Measurements from ENCODE around the gene SMAP1.
"Not testable (repeated sequence)": the region's sequence is repeated elsewhere in the genome, so short reads cannot be mapped to it uniquely, and the experiment has no call there.

SMAP1 gene

GRCh38 chr6:70740746-70741145 is 73.1 kb downstream of the SMAP1 start:
- not testable (repeated sequence) for DNase-seq (ENCODE audit: low read depth)

GRCh38 chr6:70742462-70742861 is 74.8 kb downstream of the SMAP1 start:
- DNase-seq (ENCODE audit: low read depth), result not testable (repeated sequence)

DNA sequence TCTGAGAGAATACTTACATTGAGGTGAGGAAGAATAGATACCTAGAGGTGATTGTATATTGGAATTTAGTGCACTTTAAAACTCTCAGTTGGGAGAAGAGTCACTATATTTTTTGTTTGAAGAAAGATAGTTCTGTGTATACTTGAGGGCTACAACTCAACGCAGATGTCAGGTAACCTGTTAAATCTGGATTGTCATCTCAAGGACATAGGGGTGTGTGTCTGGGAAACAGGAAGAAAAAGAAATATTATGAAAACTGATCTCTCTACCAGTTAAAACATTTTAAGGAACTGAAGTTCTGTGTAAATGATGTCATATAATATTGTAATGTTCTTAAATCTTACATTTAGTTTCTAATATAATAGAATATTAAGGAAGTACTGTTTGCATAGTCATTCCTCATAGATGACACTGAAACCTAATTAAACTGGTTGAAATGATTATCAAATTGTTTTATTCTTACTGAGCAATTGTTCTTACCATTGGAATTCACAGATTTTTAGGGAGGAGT is 86.2 kb downstream of the SMAP1 start:
- no peak for DNase-seq (ENCODE audit: low read depth)

- no peak for DNase-seq (ENCODE audit: low read depth)
These were observed 91.2 kb downstream of the SMAP1 start for GRCh38 chr6:70758883-70759282.

GRCh38 chr6:70763754-70764510 is 96.2 kb downstream of the SMAP1 start:
- DNase-seq (ENCODE audit: low read depth), result no peak

DNA sequence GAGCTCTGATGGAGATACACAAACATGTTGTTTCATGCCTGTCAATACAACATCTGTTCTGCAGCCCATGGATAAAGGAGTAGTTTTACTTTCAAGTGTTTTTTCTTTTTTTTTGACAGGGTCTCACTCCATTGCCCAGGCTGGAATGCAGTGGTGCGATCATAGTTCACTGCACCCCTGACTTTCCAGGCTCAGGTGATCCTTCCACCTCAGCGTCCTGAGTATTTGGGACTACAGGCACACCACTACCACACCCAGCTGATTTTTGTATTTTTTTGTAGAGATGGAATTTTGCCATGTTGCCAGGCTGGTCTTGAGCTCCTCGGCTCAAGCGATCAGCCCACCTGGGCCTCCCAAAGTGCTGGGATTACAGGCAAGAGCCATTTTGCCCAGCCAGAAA is 97.0 kb downstream of the SMAP1 start:
- DNase-seq (ENCODE audit: low read depth), result no peak

- not testable (repeated sequence) for DNase-seq (ENCODE audit: low read depth)
These were observed 103.7 kb downstream of the SMAP1 start for GRCh38 chr6:70771351-70771750.

- DNase-seq (ENCODE audit: low read depth), result no peak
These were observed 112.3 kb downstream of the SMAP1 start for GRCh38 chr6:70779934-70780333.

- DNase-seq (ENCODE audit: low read depth), result no peak
These were observed 123.0 kb downstream of the SMAP1 start for GRCh38 chr6:70790483-70791224.

DNA sequence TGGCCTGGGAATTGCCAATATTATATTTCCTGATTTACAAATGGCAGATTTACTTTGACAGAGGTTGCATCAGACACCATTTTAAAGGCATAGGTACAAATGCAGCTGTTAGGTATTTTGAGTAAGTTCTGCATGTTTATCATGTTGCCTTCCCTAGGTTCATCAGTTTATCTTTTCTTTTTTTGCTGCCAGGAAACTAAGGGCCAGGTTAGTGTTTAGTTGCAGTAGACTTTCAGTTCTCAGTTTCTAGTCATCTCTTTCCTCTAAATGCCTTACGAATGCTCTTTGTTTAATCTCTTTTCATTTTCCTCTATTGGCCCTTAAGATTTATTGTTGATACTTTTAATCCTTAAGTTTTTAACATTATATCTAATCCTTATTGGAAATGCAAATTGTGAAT is 129.9 kb downstream of the SMAP1 start:
- no peak for DNase-seq (ENCODE audit: low read depth)

DNA sequence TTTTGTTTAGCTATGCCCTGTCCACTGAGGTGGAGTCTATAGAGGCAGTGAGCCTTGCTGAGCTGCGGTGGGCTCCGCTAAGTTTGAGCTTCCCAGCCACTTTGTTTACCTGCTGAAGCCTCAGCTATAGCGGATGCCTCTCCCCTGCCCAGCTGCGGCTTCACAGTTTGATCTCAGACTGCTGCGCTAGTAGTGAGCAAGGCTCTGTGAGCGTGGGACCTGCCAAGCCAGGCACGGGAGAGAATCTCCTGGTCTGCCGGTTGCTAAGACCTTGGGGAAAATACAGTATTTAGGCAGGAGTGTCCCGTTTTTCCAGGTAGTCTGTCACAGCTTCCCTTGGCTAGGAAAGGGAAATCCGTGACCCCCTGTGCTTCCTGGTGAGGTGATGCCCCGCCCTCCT is 138.4 kb downstream of the SMAP1 start:
- DNase-seq (ENCODE audit: low read depth), result no peak

GRCh38 chr6:70811788-70812187 is 144.1 kb downstream of the SMAP1 start:
- DNase-seq (ENCODE audit: low read depth), result no peak

DNA sequence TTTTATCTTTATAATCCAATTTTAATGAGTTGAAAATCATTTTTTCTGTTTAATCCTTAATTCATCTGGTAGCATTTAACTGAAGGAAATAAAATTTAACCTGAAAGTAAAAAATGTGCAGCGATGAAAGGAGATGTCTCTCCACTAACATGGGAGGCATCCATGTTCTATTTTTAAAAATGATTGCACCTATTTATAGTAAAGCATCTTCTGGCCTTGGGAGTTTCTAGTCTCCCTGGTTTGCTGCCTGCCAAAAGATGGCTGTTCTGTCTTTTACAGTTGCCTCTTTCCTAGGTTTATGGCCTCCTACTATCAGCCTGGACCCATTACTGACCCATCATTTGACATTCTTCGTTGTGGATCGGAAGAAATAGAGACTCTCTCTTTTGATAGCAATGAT is 146.2 kb downstream of the SMAP1 start:
- no peak for DNase-seq (ENCODE audit: low read depth)

DNA sequence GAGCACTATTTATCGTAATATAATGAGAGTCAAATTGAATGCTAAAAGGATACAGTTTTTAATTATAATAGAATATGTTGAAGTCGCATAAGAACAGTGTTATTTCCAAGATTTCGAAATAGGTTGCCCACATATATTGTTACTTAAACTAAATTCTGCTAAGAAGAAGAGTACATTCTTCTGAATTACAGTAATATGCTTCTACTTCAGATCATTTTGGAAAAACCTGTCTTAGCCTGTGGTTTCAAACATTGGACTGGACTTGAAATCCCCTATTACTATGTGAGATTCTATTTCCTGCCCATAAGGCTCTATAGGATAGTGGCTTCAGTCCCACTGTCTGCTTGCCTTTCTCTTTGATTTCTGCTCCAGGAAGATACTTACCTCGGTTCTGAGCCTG is 152.0 kb downstream of the SMAP1 start:
- no peak for DNase-seq (ENCODE audit: low read depth)

GRCh38 chr6:70820778-70821177 is 153.1 kb downstream of the SMAP1 start:
- no peak for DNase-seq (ENCODE audit: low read depth)

- no peak for DNase-seq (ENCODE audit: low read depth)
These were observed 154.1 kb downstream of the SMAP1 start for GRCh38 chr6:70821751-70822150.

- DNase-seq (ENCODE audit: low read depth), result no peak
These were observed 156.0 kb downstream of the SMAP1 start for GRCh38 chr6:70823651-70824050.

DNA sequence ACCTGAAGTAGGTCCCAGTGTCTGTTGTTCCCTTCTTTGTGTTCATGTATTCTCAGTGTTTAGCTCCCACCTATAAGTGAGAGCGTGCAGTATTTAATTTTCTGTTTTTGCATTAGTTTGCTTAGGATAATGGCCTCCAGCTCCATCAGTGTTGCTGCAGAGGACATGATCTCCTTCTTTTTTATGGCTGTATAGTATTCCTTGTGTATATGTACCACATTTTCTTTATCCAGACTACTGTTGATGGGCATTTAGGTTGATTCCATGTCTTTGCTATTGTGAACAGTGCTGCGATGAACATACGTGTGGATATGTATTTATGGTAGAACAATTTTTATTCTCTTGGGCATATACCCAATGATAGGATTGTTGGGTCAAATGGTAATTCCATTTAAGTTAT is 163.7 kb downstream of the SMAP1 start:
- no peak for DNase-seq (ENCODE audit: low read depth)

- DNase-seq (ENCODE audit: low read depth), result no peak
These were observed 166.8 kb downstream of the SMAP1 start for GRCh38 chr6:70834520-70834919.

DNA sequence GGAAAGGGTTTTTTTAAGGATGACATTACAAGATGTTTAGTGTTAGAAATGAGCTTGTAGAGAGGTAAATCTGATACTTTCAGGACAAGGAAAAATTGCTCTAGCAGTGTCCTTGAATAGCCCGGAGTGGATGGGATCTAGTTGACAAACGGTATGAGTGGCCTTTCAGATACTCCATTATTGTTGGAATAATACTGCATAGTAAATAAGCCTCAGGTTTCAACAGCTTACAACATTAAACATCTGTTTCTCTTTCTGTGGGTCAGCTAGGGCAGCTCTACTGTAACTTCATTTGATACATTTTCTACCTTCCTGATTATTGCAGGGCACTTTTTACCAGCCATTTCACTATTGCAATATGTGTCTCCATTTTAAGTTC is 171.2 kb downstream of the SMAP1 start:
- DNase-seq (ENCODE audit: low read depth), result no peak

DNA sequence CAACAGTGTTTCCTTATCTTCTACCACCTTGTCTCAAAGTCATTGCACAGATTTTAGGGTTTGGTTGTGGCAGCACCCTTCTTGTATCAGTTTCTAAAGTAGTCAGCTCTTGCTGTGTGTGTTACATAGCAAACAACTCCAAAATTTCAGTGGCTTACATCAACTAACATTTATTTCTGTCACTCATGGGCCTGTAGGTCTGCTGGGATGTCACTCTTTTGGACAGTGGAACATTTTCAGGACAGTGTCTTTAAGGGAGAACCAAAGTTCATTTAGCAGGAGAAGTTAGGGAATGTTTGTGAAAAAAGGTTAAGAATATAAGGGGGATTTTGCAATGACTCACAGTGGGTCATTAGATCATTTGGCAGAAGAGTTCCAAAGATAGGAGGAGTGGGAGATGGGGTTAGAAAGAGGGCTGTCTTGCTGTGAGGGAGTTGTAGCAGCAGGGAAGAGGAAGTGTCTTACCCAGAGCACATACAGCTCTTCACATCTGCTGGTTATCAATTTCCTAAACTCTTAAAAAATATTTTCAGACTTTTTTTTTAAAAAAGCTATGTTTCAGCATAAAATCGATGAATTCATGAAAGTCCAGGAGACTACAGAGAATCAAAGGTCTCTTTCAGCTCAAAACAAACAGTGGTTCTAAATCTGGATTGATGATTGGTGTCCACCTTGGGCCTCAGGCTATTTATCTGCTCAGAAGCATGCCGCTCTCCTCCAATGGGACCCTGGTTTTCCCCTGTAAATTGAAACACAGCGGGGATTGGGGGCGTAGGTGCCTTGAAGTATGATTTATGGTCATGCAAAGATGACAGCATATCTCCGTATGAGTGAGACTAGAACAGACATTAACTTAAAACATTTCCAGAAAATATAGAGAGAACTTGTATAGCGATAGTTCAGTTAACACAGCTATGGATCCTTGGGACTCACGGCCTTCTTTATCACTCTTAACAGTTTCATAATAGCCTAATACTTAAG is 171.9 kb downstream of the SMAP1 start:
- no peak for DNase-seq (ENCODE audit: low read depth)

- DNase-seq (ENCODE audit: low read depth), result no peak
These were observed 173.4 kb downstream of the SMAP1 start for GRCh38 chr6:70841112-70841511.

Data from stimulated activated CD8-positive, alpha-beta memory T cell treated with anti-CD3 and anti-CD28 coated beads, Interleukin-15, amount 100 ng/mL, for 1 hour (primary cell).